KMS-11 (cell line): ENCODE measurements around the gene CSNK1D.

Source experiments
- H2AFZ ChIP-seq: fragments of 200-600 bp; sonication (generic); 2 replicates; pipeline ENCODE4 v1.6.1; 2016; ENCODE audit warnings: antibody characterized with exemption, mixed run types, low read depth
- H3K27ac ChIP-seq: fragments of 200-600 bp; sonication (generic); 2 replicates; pipeline ENCODE4 v1.6.1; 2016; ENCODE audit warnings: mild to moderate bottlenecking, mixed run types
- H3K27me3 ChIP-seq: fragments of 200-600 bp; sonication (generic); 2 replicates; pipeline ENCODE4 v1.6.1; 2017; ENCODE audit warnings: mild to moderate bottlenecking, low read depth, mixed run types, moderate library complexity; ENCODE audit not compliant: insufficient read depth
- H3K36me3 ChIP-seq: fragments of 200-600 bp; sonication (generic); 2 replicates; pipeline ENCODE4 v1.6.1; 2017; ENCODE audit warnings: mild to moderate bottlenecking, mixed run types; ENCODE audit not compliant: insufficient read depth
- H3K4me1 ChIP-seq: fragments of 200-600 bp; sonication (generic); 2 replicates; pipeline ENCODE4 v1.6.1; 2016; ENCODE audit warnings: mild to moderate bottlenecking, low read depth, mixed run types; ENCODE audit not compliant: poor library complexity, severe bottlenecking
- H3K4me2 ChIP-seq: fragments of 200-600 bp; sonication (generic); 2 replicates; pipeline ENCODE4 v1.7.0; 2016; ENCODE audit warnings: mild to moderate bottlenecking, mixed run types
- H3K4me3 ChIP-seq: fragments of 200-600 bp; sonication (generic); IDR thresholded peaks from 2 replicates; pipeline ENCODE4 v1.6.1; 2017; ENCODE audit warnings: low read depth, low read length, mixed read lengths; ENCODE audit not compliant: insufficient read depth
- H3K79me2 ChIP-seq: fragments of 200-600 bp; sonication (generic); 2 replicates; pipeline ENCODE4 v1.6.1; 2016; ENCODE audit warnings: low read depth, mixed run types; ENCODE audit not compliant: insufficient read depth
- H3K9ac ChIP-seq: fragments of 200-600 bp; sonication (generic); 2 replicates; pipeline ENCODE4 v1.6.1; 2016; ENCODE audit warnings: mild to moderate bottlenecking, mixed run types
- H4K20me1 ChIP-seq: fragments of 200-600 bp; sonication (generic); 2 replicates; pipeline ENCODE4 v1.6.1; 2016; ENCODE audit warnings: mild to moderate bottlenecking, mixed run types; ENCODE audit not compliant: insufficient read depth
- TF ChIP-seq, protein P1 (sequence below): fragments of 200-600 bp; sonication (generic); conservative IDR thresholded peaks from 2 replicates; pipeline ENCODE4 v1.6.1; 2017; ENCODE audit warnings: low read depth, mild to moderate bottlenecking, antibody characterized with exemption, low read length, moderate library complexity, mixed read lengths

Gene CSNK1D

DNA sequence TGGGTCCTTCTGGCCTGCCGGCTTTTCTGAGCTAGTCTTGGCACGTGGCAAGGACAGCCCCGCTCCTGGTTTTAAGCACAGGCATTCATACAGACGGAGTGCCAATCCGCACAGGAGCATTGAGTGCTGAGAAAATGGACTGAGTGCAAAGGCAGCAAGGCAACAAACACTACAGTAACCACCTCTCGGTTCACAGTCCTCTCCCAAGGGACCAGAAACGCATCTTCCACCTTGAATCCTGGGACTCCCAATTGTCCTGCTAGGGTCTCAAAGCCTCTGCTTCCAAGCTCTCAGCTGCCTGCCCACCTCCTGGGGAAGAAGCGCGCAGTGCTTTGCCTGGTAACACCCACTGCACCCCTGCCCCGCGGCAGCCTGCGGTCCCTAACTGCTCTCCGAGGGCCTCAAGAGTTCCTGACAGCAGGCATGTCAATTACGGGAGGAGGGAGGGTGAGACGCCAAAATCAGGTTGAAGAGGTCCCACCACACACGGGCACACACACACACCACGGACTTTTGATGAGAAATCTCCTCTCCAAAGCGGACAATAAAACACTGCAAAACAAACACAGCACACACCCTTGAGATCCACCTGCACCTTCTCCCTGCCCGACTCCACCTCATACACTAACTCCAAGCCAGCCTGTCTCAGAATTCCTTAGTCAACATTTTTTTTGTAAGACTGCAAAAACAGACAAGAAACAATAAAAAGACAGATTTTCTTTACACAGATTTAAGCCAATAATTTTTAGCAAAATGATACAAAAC is 29.7 kb downstream of the CSNK1D start:
- no peaks in the 10 kb centered on the region for H4K20me1 ChIP-seq
- H3K79me2 ChIP-seq = no peaks in the 10 kb centered on the region; the same call in 1 of the 2 replicates
- no peak overlapping the region for H3K9ac ChIP-seq
- H3K36me3 ChIP-seq = peaks cover 7% of the 10 kb centered on the region; the same call in 1 of the 2 replicates
- H3K27me3 ChIP-seq = no peaks in the 10 kb centered on the region
- H3K4me3 ChIP-seq = no peak overlapping the region
- no peak overlapping the region for H3K27ac ChIP-seq
- H2AFZ ChIP-seq = no peak overlapping the region
- no peak overlapping the region for H3K4me2 ChIP-seq
- TF ChIP-seq, protein P1, sequence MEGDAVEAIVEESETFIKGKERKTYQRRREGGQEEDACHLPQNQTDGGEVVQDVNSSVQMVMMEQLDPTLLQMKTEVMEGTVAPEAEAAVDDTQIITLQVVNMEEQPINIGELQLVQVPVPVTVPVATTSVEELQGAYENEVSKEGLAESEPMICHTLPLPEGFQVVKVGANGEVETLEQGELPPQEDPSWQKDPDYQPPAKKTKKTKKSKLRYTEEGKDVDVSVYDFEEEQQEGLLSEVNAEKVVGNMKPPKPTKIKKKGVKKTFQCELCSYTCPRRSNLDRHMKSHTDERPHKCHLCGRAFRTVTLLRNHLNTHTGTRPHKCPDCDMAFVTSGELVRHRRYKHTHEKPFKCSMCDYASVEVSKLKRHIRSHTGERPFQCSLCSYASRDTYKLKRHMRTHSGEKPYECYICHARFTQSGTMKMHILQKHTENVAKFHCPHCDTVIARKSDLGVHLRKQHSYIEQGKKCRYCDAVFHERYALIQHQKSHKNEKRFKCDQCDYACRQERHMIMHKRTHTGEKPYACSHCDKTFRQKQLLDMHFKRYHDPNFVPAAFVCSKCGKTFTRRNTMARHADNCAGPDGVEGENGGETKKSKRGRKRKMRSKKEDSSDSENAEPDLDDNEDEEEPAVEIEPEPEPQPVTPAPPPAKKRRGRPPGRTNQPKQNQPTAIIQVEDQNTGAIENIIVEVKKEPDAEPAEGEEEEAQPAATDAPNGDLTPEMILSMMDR = no peak; the same call in 1 of the 2 replicates
- H3K4me1 ChIP-seq = peaks cover 10% of the 10 kb centered on the region

- peaks cover 17% of the 10 kb centered on the region for H3K4me1 ChIP-seq
- no peak overlapping the region for H3K27ac ChIP-seq
- no peaks in the 10 kb centered on the region; the same call in 1 of the 2 replicates for H3K79me2 ChIP-seq
These were observed 30.4 kb downstream of the CSNK1D start for GRCh38 chr17:82242977-82243647.

GRCh38 chr17:82242698-82242976 is 30.9 kb downstream of the CSNK1D start:
- no peaks in the 10 kb centered on the region for H3K27me3 ChIP-seq
- no peak overlapping the region for H2AFZ ChIP-seq
- H3K36me3 ChIP-seq = no peaks in the 10 kb centered on the region; the same call in 1 of the 2 replicates
- no peaks in the 10 kb centered on the region for H4K20me1 ChIP-seq
- H3K4me3 ChIP-seq = no peak overlapping the region
- peaks cover 21% of the 10 kb centered on the region for H3K4me1 ChIP-seq
- no peak overlapping the region for H3K4me2 ChIP-seq
- no peak overlapping the region for H3K27ac ChIP-seq
- no peaks in the 10 kb centered on the region; the same call in 1 of the 2 replicates for H3K79me2 ChIP-seq
- no peak overlapping the region for H3K9ac ChIP-seq
- TF ChIP-seq, protein P1 = no peak

More at GRCh38 chr17:82242977-82243647, 30.4 kb downstream of the CSNK1D start:
- TF ChIP-seq, protein P1 = no peak
- no peak overlapping the region for H3K4me2 ChIP-seq
- H3K4me3 ChIP-seq = no peak overlapping the region
- no peaks in the 10 kb centered on the region for H3K27me3 ChIP-seq
- peaks cover 3% of the 10 kb centered on the region; the same call in 1 of the 2 replicates for H3K36me3 ChIP-seq
- no peak overlapping the region for H3K9ac ChIP-seq
- H4K20me1 ChIP-seq = no peaks in the 10 kb centered on the region
- no peak overlapping the region for H2AFZ ChIP-seq

GRCh38 chr17:82241926-82242697 is 31.4 kb downstream of the CSNK1D start:
- TF ChIP-seq, protein P1 = no peak
- Histone ChIP-seq H3K9ac (no peak overlapping the region), H4K20me1 (no peaks in the 10 kb centered on the region), H3K27ac (no peak overlapping the region), H3K4me3 (no peak overlapping the region), H3K4me1 (peaks cover 23% of the 10 kb centered on the region), H3K36me3 (no peaks in the 10 kb centered on the region), H3K27me3 (no peaks in the 10 kb centered on the region), H3K4me2 (no peak overlapping the region), H3K79me2 (no peaks in the 10 kb centered on the region; the same call in 1 of the 2 replicates), H2AFZ (no peak overlapping the region)
